ENCODE results near the gene HOMER2. TPM values are rescaled to one million over a fixed set of nuclear protein-coding genes. Genes with fewer than 3 reads are reported as not detected.

The HOMER2 gene
- total and polyA plus RNA-seq, 12 donors = 12.3 to 64.4 (median 43.2) TPM

DNA sequence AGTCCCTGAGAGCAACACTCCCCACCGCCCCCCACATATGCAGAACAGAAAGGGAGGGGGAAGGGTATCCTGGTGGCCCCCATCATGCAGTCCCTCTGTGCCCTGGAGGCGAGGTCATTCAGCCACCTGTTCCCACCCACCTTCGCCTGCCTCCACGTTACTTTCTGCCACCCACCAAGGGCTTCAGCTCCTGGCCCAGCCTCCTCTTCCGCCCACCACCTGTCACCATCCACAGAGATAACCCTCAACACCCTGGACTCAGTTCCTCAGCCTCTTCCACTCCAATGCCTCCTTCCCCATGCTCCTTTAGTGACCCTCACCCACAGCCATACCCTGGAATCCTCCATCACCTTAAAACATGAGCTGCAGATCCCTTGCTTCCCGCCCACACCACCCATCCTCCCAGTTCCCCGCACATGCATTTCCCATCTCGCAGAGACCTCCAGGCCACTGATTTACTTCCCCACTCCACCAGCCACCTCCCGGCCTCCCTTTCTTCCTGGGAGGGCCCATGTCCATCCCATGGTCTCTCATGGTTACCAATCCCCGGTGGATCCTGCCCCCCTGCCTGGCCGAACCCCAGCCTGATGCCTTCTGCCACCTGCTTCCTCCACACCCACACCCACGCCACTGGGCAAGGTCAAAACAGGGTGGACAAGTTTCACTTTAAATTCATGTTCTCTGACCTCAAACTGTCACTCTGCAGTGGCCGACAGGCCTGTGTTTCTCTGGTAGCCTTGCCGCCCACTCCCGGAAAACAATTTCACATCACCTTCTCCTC is 18.2 kb downstream of the HOMER2 start:
- no peak for DNase-seq
- intact Hi-C loops (cut with DNase I) = no loop called here
- Histone ChIP-seq H3K4me3 (no peak overlapping the region), H3K27me3 (no peaks in the 10 kb centered on the region), H3K4me1 (peaks cover 0 to 15% (median 0%) of the 10 kb centered on the region in 9 donors), H3K9me3 (no peaks in the 10 kb centered on the region), H3K27ac (no peak overlapping the region), H3K36me3 (no peaks in the 10 kb centered on the region)
- 82% methylated on average over 15 of the region's 15 CpGs for WGBS, 2 donors
- no peak for ATAC-seq
- TF ChIP-seq, protein P1, sequence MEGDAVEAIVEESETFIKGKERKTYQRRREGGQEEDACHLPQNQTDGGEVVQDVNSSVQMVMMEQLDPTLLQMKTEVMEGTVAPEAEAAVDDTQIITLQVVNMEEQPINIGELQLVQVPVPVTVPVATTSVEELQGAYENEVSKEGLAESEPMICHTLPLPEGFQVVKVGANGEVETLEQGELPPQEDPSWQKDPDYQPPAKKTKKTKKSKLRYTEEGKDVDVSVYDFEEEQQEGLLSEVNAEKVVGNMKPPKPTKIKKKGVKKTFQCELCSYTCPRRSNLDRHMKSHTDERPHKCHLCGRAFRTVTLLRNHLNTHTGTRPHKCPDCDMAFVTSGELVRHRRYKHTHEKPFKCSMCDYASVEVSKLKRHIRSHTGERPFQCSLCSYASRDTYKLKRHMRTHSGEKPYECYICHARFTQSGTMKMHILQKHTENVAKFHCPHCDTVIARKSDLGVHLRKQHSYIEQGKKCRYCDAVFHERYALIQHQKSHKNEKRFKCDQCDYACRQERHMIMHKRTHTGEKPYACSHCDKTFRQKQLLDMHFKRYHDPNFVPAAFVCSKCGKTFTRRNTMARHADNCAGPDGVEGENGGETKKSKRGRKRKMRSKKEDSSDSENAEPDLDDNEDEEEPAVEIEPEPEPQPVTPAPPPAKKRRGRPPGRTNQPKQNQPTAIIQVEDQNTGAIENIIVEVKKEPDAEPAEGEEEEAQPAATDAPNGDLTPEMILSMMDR (IDR thresholded peaks at IDR 0.05) = no peak

DNA sequence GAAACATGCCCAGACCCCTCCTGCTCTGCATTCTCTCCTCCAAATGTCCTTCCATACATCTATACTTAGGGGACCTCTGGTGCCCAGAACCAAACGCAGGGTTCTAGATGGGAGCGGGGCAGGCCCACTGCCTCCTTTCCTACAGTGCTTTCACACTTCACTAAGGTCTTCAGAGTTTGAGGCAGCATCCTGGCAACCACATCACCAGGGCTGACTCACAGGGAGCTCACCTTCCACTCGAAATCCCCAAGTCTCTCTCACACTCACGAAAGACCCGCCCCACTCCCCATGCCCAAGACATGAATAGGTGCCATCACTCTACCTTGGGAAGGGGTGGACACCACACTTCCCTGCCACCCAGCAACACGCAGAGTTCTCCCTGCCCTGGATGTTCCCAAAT is 18.9 kb downstream of the HOMER2 start:
- intact Hi-C loops (cut with DNase I) = no loop called here
- H3K27me3 ChIP-seq = no peaks in the 10 kb centered on the region
- no peaks in the 10 kb centered on the region for H3K9me3 ChIP-seq
- DNase-seq (no peak), ATAC-seq (no peak)
- H3K27ac ChIP-seq = no peak overlapping the region
- WGBS, 2 donors = 83 to 86% methylated on average over 6 of the region's 6 CpGs
- no peaks in the 10 kb centered on the region for H3K36me3 ChIP-seq
- TF ChIP-seq, protein P1 (IDR thresholded peaks at IDR 0.05) = no peak
- H3K4me3 ChIP-seq = no peak overlapping the region
- peaks cover 0 to 15% (median 0%) of the 10 kb centered on the region in 9 donors for H3K4me1 ChIP-seq

DNA sequence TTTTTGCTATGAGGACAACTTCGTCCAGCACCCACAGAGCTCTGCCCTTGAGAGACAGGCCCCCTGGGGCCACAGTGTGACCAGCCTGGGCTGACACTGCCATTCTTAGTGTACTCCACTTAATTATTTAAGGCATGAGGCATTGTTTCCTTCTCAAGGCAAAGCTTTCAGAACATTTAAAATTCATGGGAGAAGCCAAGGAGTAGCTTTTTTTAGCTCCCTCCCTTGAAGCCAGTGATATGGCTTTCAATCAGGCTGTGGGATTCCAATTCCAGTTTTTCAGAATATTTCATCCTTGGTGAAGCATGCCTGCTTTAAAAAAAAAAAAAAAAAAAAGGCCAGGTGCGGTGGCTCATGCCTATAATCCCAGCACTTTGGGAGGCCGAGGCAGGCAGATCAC is 21.3 kb downstream of the HOMER2 start:
- WGBS, 2 donors = 73 to 79% methylated on average over 1 to 2 of the region's 3 CpGs
- intact Hi-C loops (cut with DNase I) = no loop called here

DNA sequence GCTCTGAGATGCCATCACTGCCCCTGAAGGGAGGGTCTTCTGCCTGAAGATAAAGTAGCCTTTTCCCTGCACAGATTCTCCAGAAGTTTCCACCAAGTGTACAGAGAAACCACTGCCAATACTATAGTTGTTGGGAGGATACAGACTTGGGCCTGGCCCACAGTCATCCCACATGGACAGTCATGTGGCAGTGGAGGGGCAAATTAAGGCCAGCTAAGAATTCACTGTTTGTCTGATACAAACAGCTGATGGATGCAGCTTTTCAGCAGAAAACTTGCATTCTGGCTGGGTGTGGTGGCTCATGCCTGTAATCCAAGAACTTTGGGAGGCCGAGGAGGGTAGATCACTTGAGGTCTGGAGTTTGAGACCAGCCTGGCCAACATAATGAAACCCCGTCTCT is 22.1 kb downstream of the HOMER2 start:
- TF ChIP-seq, protein P1 (IDR thresholded peaks at IDR 0.05) = no peak
- ATAC-seq (no peak), DNase-seq (no peak)
- H3K4me3 ChIP-seq = no peak overlapping the region
- no peak overlapping the region for H3K27ac ChIP-seq
- H3K36me3 ChIP-seq = no peaks in the 10 kb centered on the region
- intact Hi-C loops (cut with DNase I) = no loop called here
- H3K9me3 ChIP-seq = no peaks in the 10 kb centered on the region
- WGBS, 2 donors = 93 to 96% methylated on average over 2 of the region's 2 CpGs
- H3K4me1 ChIP-seq = peaks cover 0 to 11% (median 0%) of the 10 kb centered on the region in 9 donors
- no peaks in the 10 kb centered on the region for H3K27me3 ChIP-seq

More for the DNA sequence above, 21.3 kb downstream of the HOMER2 start:
- Histone ChIP-seq H3K27ac (no peak overlapping the region), H3K9me3 (no peaks in the 10 kb centered on the region), H3K4me1 (peaks cover 0 to 14% (median 0%) of the 10 kb centered on the region in 9 donors), H3K36me3 (no peaks in the 10 kb centered on the region), H3K4me3 (no peak overlapping the region), H3K27me3 (no peaks in the 10 kb centered on the region)
- TF ChIP-seq, protein P1 (IDR thresholded peaks at IDR 0.05) = no peak
- DNase-seq (no peak), ATAC-seq (no peak)

Measured in heart right ventricle (tissue), 16 donors.